ENCODE data around the gene PABPN1.

GRCh38 chr14:23326491-23327332 lies 5.5 kb downstream of the PABPN1 start:
- TF ChIP-seq CTCF (IDR thresholded peaks at IDR 0.05): no peak
- no peak for TF ChIP-seq POLR2A (IDR thresholded peaks at IDR 0.05)

Data from testis (tissue), 2 donors.